OCI-LY3 (cell line): ENCODE data around the gene SEMA6D.

Experiments used
- EZH2phosphoT487 ChIP-seq: fragments of 200-600 bp; shearing (Covaris generic); IDR thresholded peaks from 2 replicates; pipeline ENCODE4 v1.6.1; 2018; ENCODE audit warnings: antibody characterized with exemption, mixed run types, low read depth
- TF ChIP-seq, protein P1 (sequence below): fragments of 200-600, 300-600 bp; sonication (generic); IDR thresholded peaks from 2 replicates; pipeline ENCODE4 v1.5.1; 2014; ENCODE audit warnings: antibody characterized with exemption, low read length, low read depth

GRCh38 chr15:47757331-47757730 lies 40.0 kb downstream of the SEMA6D start:
- TF ChIP-seq, protein P1, sequence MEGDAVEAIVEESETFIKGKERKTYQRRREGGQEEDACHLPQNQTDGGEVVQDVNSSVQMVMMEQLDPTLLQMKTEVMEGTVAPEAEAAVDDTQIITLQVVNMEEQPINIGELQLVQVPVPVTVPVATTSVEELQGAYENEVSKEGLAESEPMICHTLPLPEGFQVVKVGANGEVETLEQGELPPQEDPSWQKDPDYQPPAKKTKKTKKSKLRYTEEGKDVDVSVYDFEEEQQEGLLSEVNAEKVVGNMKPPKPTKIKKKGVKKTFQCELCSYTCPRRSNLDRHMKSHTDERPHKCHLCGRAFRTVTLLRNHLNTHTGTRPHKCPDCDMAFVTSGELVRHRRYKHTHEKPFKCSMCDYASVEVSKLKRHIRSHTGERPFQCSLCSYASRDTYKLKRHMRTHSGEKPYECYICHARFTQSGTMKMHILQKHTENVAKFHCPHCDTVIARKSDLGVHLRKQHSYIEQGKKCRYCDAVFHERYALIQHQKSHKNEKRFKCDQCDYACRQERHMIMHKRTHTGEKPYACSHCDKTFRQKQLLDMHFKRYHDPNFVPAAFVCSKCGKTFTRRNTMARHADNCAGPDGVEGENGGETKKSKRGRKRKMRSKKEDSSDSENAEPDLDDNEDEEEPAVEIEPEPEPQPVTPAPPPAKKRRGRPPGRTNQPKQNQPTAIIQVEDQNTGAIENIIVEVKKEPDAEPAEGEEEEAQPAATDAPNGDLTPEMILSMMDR, result no peak
- no peak for TF ChIP-seq EZH2phosphoT487
